Adipose tissue (tissue), 3 donors: ENCODE measurements around the gene SYNJ2. TPM values are rescaled to one million over a fixed set of nuclear protein-coding genes. Genes with fewer than 3 reads are reported as not detected.
"Not testable (repeated sequence)": the region's sequence is repeated elsewhere in the genome, so short reads cannot be mapped to it uniquely, and the experiment has no call there.

Source experiments
- H3K27ac ChIP-seq: one replicate; pipeline ENCODE4 v1.5.1; 2013; ENCODE audit warnings: low read depth, low read length
- WGBS, 3 donors: extraction: QIAGEN DNeasy Blood & Tissue Kit; methylation state at CpG; one replicate each; pipeline ENCODE4 v1.1.7; 2013; 5-methylcytosine and 5-hydroxymethylcytosine counted together
- polyA plus RNA-seq, 3 donors: library from polyadenylated mRNA; stranded (reverse); fragments of 200-250 nt; gene quantifications; one replicate each; pipeline ENCODE4 v1.2.3, GENCODE V29; 2013
- donor health status: healthy with polysubstance abuse.
- donor health status: Bipolar disorder and iron deficiency.
- donor health status: healthy.

The SYNJ2 gene
- polyA plus RNA-seq, 3 donors = 2.6 to 6.0 (median 3.8) TPM

GRCh38 chr6:157952861-157953351 lies 28.8 kb upstream of the SYNJ2 start:
- no peak overlapping the region for H3K27ac ChIP-seq
- 81 to 82% (median 82%) methylated on average over 7 of the region's 7 CpGs for WGBS, 3 donors

DNA sequence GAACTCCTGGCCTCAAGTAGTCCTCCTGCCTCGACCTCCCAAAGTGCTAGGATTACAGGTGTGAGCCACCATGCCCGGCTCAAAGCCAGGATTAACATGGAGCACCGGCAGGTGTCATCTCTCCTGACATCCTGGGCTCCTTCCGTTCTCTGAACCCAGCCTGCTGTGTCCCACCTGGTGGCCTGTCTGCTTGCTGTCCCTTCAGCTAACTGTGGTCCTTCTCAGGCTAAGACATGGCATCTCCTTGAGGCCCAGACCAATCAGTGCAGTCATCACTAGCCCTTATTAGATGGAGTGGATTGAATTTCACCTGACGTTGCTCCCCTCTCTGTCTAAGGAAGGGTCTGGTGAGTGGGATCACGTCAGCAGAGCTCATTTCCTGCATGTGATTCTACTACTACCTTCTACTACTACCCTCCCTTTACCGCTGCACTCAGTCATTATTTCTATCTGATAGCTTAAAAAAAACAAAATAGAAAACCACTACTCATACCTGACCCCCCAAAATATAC lies 28.0 kb upstream of the SYNJ2 start:
- WGBS, 3 donors = 62 to 73% (median 64%) methylated on average over 7 of the region's 7 CpGs
- H3K27ac ChIP-seq = no peak overlapping the region

GRCh38 chr6:157954150-157955117 lies 27.2 kb upstream of the SYNJ2 start:
- no peak overlapping the region for H3K27ac ChIP-seq
- 16 to 55% (median 50%) methylated on average over 32 to 34 of the region's 34 CpGs for WGBS, 3 donors

GRCh38 chr6:157955675-157956074 lies 26.0 kb upstream of the SYNJ2 start:
- no peak overlapping the region for H3K27ac ChIP-seq
- 93 to 95% (median 93%) methylated on average over 6 of the region's 6 CpGs for WGBS, 3 donors

- no peak overlapping the region for H3K27ac ChIP-seq
- WGBS, 3 donors = 72 to 97% (median 96%) methylated on average over 12 of the region's 12 CpGs
Measured at GRCh38 chr6:157956171-157956730, 25.4 kb upstream of the SYNJ2 start.

DNA sequence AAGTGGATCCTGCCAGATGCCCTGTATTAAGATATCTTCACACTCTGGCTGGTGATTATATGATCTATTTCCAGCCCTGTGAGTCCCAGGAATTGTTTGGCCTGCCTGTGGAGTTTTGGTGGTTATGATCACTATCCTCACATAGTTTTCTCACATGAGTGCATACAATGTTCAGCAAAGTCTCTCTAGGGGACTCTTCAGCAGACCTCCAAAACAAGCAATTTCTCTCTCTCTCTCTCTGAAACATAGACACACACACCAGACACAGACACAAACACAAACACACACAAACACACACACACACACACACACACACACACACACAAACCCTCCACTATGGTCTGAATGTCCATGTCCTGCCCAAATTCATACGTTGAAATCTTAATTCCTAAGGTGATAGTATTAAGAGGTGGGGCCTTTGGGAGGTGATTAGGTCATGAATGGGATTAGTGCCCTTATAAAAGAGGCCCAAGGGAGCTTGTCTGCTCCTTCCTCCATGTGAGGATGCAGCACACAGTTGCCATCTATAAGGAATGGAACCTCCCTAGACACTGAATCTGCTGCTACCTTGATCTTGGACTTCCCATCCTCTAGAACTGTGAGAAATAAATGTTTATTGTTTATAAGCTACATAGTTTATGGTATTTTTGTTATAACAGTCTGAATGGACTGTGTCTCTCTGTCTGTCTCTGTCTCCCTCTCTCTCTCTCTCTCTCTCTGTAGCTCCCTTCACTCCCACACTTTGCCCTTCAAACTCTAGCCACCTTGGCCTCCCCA lies 22.0 kb upstream of the SYNJ2 start:
- WGBS, 3 donors = 96 to 100% (median 98%) methylated on average over 1 of the region's 1 CpG
- no peak overlapping the region for H3K27ac ChIP-seq

DNA sequence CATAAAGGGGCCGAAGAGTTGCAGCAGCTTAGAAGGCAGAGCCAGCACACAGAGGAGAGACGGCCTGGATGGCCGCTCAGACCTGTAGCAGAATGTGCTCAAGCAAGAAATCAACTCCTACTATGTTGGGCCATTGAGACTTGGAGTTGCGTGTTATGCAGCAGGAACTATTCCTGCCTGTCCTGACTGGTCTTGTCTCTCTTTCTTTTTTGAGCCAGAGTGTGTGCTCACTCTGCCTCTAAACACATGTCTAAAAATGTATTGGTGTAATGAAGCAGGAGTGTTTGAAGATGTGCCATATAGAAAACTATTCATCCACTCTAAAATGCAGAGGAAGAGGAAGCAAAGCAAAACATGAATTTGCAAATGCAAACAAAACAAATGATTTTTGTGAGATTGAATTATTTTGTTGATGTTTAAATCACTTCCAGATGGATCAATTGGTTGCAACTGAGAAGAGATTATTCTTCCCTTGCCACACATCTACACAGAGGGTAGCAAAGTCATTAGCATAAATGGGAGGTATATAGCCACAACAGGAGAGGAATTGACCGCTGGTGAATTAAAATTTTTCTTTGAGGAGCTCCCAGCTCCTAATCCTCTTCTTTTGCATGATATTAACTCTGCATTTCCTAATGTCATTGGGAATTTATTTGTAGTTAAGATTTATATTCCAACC lies 20.4 kb upstream of the SYNJ2 start:
- H3K27ac ChIP-seq = no peak overlapping the region
- 89 to 97% (median 92%) methylated on average over 5 of the region's 5 CpGs for WGBS, 3 donors

- H3K27ac ChIP-seq = no peak overlapping the region
Measured at GRCh38 chr6:157961832-157962575, 19.7 kb upstream of the SYNJ2 start.

GRCh38 chr6:157962601-157963302 lies 18.9 kb upstream of the SYNJ2 start:
- WGBS, 3 donors = 61 to 88% (median 70%) methylated on average over 12 of the region's 12 CpGs
- H3K27ac ChIP-seq = no peak overlapping the region

More at GRCh38 chr6:157961832-157962575, 19.7 kb upstream of the SYNJ2 start:
- 83 to 93% (median 86%) methylated on average over 13 of the region's 13 CpGs for WGBS, 3 donors

DNA sequence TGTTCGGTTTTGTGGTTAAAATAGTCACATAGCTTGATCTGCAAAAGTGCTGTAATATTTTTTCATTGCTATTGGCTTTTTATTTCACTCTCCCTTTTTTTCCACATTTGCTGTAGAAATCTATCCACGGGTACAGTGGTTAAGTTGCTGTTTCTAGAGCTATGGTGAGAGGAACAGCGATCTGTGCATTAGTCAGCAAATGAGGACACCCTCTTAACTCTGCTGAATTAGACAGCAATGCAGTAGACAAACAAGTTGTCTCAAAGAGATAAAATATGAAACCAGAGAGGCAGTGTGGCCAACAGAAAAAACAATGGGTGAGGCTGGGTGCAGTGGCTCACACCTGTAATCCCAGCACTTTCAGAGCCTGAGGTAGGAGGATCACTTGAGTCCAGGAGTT lies 17.6 kb upstream of the SYNJ2 start:
- H3K27ac ChIP-seq = no peak overlapping the region
- 53 to 76% (median 54%) methylated on average over 3 of the region's 3 CpGs for WGBS, 3 donors

DNA sequence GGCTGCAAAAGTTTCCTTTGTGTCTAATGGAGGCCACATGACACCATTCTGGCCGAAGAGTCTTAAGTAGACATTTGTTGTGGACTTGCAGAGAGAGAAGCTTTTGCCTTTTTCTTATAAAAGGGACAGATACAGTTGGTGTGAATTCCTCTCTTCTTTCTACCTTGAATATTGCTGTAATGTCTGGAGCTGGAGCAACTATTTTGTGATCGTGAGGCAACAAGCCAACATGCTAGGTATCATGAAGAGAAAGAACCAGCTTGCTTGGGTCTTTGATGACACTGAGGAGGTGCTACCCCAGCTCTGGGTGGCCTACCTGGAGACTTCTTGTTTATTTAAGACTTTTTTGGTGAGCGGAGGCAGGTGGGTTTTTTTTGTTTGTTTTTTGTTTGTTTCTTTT lies 16.3 kb upstream of the SYNJ2 start:
- 95 to 99% (median 96%) methylated on average over 3 of the region's 3 CpGs for WGBS, 3 donors
- no peak overlapping the region for H3K27ac ChIP-seq

DNA sequence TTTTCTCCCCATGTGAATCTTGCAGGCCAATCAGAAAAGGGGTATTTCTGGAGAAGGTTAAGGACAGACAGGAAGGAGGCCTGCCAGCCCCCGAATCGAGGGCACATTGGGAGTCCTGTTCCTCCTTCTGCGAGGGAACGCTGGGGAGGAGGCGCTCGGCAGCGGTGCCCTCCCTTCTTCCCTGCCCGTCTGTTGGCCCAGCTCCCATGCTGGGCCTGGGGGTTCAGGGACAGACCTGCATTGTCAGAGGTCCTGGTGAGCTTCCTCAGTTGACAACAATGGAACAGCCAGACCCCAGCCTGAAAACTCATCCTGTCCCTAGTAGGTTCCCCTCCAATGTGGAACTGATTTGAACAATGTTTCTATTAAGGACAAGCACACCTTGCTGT lies 15.1 kb upstream of the SYNJ2 start:
- WGBS, 3 donors = 65 to 87% (median 79%) methylated on average over 8 of the region's 8 CpGs
- H3K27ac ChIP-seq = no peak overlapping the region

GRCh38 chr6:157967020-157967419 lies 14.6 kb upstream of the SYNJ2 start:
- no peak overlapping the region for H3K27ac ChIP-seq

GRCh38 chr6:157967486-157967885 lies 14.2 kb upstream of the SYNJ2 start:
- no peak overlapping the region for H3K27ac ChIP-seq
- WGBS, 3 donors = 78 to 91% (median 84%) methylated on average over 8 of the region's 8 CpGs

More at GRCh38 chr6:157967020-157967419, 14.6 kb upstream of the SYNJ2 start:
- 74 to 82% (median 80%) methylated on average over 6 of the region's 6 CpGs for WGBS, 3 donors

- 87 to 96% (median 94%) methylated on average over 3 of the region's 3 CpGs for WGBS, 3 donors
Measured at GRCh38 chr6:157972177-157972576, 9.5 kb upstream of the SYNJ2 start.

DNA sequence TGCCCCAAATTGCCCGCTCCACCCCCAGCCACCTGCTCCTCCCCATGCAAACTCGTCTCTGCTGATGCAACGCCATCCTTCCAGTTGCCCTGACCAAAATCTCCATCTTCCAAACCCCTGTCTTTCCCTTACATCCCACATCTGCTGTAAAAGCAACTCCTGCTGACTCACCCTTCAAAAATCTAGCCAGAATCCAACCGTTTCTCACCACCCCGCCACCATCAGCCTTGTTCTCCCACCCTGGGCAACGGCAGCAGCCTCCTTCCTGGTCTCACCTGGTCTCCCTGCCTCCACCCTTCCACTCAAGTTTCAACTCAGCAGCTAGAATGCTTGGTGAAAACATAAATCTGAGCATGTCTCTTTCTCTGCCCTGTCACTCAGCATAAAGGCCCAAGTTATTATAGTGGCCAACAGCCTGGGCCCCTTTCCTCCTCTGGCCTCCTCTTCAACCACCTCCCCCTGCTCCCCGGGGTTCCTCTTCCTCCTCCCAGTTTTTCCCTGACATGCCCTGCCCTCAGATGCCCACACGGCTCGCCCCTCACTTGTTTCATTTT lies 7.2 kb upstream of the SYNJ2 start:
- WGBS, 3 donors = 65 to 81% (median 78%) methylated on average over 9 of the region's 9 CpGs
- H3K27ac ChIP-seq = no peak overlapping the region

More at GRCh38 chr6:157972177-157972576, 9.5 kb upstream of the SYNJ2 start:
- H3K27ac ChIP-seq = not testable (repeated sequence)
